ENCODE results near the gene NDUFB2. TPM values are rescaled to one million over a fixed set of nuclear protein-coding genes. Genes with fewer than 3 reads are reported as not detected.
"Not testable (repeated sequence)": the region's sequence is repeated elsewhere in the genome, so short reads cannot be mapped to it uniquely, and the experiment has no call there.

Gene NDUFB2
- total and polyA plus RNA-seq, 2 donors (not counting 1 experiment from before 2014, with no cell fraction given): 67.9 to 171 TPM

DNA sequence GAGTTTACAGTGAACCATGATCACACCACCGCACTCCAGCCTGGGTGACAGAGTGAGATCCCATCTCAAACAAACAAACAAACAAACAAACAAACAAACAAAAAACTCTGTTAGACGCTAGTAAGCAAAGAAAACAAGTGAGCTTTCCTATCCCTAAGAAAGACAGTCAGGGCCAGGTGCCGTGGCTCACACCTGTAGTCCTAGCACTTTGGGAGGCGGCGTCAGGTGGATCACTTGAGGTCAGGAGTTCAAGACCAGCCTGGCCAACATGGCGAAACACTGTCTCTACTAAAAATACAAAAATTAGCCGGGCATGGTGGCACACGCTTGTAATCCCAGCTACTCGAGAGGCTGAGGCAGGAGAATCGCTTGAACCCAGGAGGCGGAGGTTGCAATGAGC is 19.6 kb upstream of the NDUFB2 start:
- intact Hi-C loops (cut with micrococcal nuclease): loop anchor here (1.0 to 10.0 kb wide), 4 partner anchors 19 to 1332 kb away; partner anchors contain the start of genes FMC1, NDUFB2 and SLC37A3
- WGBS (ENCODE audit: insufficient coverage): 96% methylated on average over 5 of the region's 11 CpGs
- not testable (repeated sequence) for DNase-seq; H3K9me3 ChIP-seq (ENCODE audit: control extremely low read depth in 1 of 3, control insufficient read depth in 2 of 3, insufficient read depth in 1 of 3, low read length in 2 of 3); ATAC-seq (ENCODE audit: low read depth); H3K27me3 ChIP-seq (replicated peaks in 1 of 4; ENCODE audit: control extremely low read depth in 1 of 4, control insufficient read depth in 3 of 4, insufficient read depth in 4 of 4, low read length in 3 of 4); H3K4me3 ChIP-seq (ENCODE audit: control extremely low read depth in 1 of 5, extremely low read depth in 1 of 5, insufficient read depth in 1 of 5, low read depth in 2 of 5, low read length in 4 of 5); H3K27me3 Mint-ChIP-seq; H4K20me1 ChIP-seq (ENCODE audit: control insufficient read depth, insufficient read depth, low read length, poor library complexity, severe bottlenecking); H3K9ac ChIP-seq (ENCODE audit: low read length); H3K9me3 Mint-ChIP-seq (ENCODE audit: insufficient read depth)
- Histone ChIP-seq H3K36me3 (replicated peaks in 1 of 2; ENCODE audit: control extremely low read depth in 1 of 2, control insufficient read depth in 1 of 2, extremely low read depth in 1 of 2, insufficient read depth in 2 of 2, low read length in 1 of 2) (peaks cover 0 to 24% of the 10 kb centered on the region in 2 experiments), H3K79me2 (ENCODE audit: control insufficient read depth, insufficient read depth, low read length) (peaks cover 40% of the 10 kb centered on the region), H3K4me1 (ENCODE audit: control insufficient read depth in 2 of 2, insufficient read depth in 2 of 2, low read length in 2 of 2) (peaks cover 46 to 54% of the 10 kb centered on the region in 2 donors), H3K27ac (ENCODE audit: low read length in 2 of 2) (peak overlapping the region; percentile 41 to 79), H2AFZ (ENCODE audit: insufficient read depth, low read depth, low read length, poor library complexity, severe bottlenecking) (peak overlapping the region; percentile 29), H3K4me2 (replicated peaks; ENCODE audit: low read depth, low read length, poor library complexity, severe bottlenecking) (peak overlapping the region; percentile 48)
- Mint-ChIP-seq H3K27ac (peak overlapping the region; percentile 91), H3K4me1 (peaks cover 51% of the 10 kb centered on the region), H3K4me3 (peak overlapping the region; percentile 87)
- POLR2A ChIA-PET: interaction anchor here (0.5 to 1.1 kb wide), 2 partner anchors 19 to 30 kb away, joined by 4 to 9 read pairs; partner anchors contain the start of gene NDUFB2
- CTCF ChIA-PET: interaction anchor here (1.3 to 4.1 kb wide), 4 partner anchors 21 to 1109 kb away, joined by 3 to 17 read pairs (median 10); no protein-coding TSS in a partner anchor

DNA sequence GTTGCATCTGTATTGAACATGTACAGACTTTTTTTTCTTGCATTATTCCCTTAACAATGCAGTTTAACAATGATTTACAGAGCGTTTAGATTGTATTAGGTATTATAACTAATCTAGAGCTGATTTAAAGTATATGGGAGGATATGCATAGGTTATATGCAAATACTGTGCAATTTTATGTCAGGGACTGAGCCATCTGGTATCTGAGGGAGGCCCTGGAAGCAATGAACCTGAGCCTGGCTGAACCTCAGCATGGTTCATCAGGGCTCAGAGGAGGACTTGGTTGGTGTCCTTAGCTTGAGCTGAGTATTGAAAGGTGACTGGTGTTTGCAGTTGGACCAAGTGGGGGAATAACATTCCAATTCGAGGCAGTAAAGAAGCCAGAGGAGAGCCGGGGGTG is 19.0 kb upstream of the NDUFB2 start:
- ChIA-PET POLR2A (no interaction called here), CTCF (interaction anchor here (1.1 to 3.2 kb wide), 2 partner anchors 24 to 134 kb away, joined by 3 to 17 read pairs; no protein-coding TSS in a partner anchor)
- TF ChIP-seq, protein P1, sequence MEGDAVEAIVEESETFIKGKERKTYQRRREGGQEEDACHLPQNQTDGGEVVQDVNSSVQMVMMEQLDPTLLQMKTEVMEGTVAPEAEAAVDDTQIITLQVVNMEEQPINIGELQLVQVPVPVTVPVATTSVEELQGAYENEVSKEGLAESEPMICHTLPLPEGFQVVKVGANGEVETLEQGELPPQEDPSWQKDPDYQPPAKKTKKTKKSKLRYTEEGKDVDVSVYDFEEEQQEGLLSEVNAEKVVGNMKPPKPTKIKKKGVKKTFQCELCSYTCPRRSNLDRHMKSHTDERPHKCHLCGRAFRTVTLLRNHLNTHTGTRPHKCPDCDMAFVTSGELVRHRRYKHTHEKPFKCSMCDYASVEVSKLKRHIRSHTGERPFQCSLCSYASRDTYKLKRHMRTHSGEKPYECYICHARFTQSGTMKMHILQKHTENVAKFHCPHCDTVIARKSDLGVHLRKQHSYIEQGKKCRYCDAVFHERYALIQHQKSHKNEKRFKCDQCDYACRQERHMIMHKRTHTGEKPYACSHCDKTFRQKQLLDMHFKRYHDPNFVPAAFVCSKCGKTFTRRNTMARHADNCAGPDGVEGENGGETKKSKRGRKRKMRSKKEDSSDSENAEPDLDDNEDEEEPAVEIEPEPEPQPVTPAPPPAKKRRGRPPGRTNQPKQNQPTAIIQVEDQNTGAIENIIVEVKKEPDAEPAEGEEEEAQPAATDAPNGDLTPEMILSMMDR (IDR thresholded peaks at IDR 0.05): no peak
- TF ChIP-seq EZH2 (IDR thresholded peaks at IDR 0.05; ENCODE audit: borderline replicate concordance, insufficient read depth, low read depth, low read length, poor library complexity, severe bottlenecking): no peak
- 88% methylated on average over 2 of the region's 3 CpGs for WGBS (ENCODE audit: insufficient coverage)
- intact Hi-C loops (cut with micrococcal nuclease): loop anchor here (2.0 to 10.0 kb wide), 3 partner anchors 201 to 1333 kb away; partner anchors contain the start of genes FMC1 and SLC37A3
- ATAC-seq (ENCODE audit: low read depth) (no peak), DNase-seq (no peak)
- no peak overlapping the region for H2AFZ ChIP-seq (ENCODE audit: insufficient read depth, low read depth, low read length, poor library complexity, severe bottlenecking)
- no peaks in the 10 kb centered on the region for H3K27me3 ChIP-seq (replicated peaks in 1 of 4; ENCODE audit: control extremely low read depth in 1 of 4, control insufficient read depth in 3 of 4, insufficient read depth in 4 of 4, low read length in 3 of 4)
- H3K36me3 ChIP-seq (replicated peaks in 1 of 2; ENCODE audit: control extremely low read depth in 1 of 2, control insufficient read depth in 1 of 2, extremely low read depth in 1 of 2, insufficient read depth in 2 of 2, low read length in 1 of 2): peaks cover 0 to 29% of the 10 kb centered on the region in 2 experiments
- H3K4me3 ChIP-seq (ENCODE audit: control extremely low read depth in 1 of 5, extremely low read depth in 1 of 5, insufficient read depth in 1 of 5, low read depth in 2 of 5, low read length in 4 of 5): no peak overlapping the region
- peaks cover 40% of the 10 kb centered on the region for H3K79me2 ChIP-seq (ENCODE audit: control insufficient read depth, insufficient read depth, low read length)
- H3K9me3 ChIP-seq (ENCODE audit: control extremely low read depth in 1 of 3, control insufficient read depth in 2 of 3, insufficient read depth in 1 of 3, low read length in 2 of 3): peaks cover 0 to 7% (median 0%) of the 10 kb centered on the region in 3 donors
- Mint-ChIP-seq H3K9me3 (ENCODE audit: insufficient read depth) (no peaks in the 10 kb centered on the region), H3K27me3 (no peaks in the 10 kb centered on the region), H3K4me3 (no peak overlapping the region), H3K4me1 (peaks cover 46% of the 10 kb centered on the region), H3K27ac (peak overlapping the region; percentile 51)
- no peak overlapping the region for H3K9ac ChIP-seq (ENCODE audit: low read length)
- no peak overlapping the region for H3K27ac ChIP-seq (ENCODE audit: low read length in 2 of 2)
- peak overlapping the region; percentile 6 for H3K4me2 ChIP-seq (replicated peaks; ENCODE audit: low read depth, low read length, poor library complexity, severe bottlenecking)
- H3K4me1 ChIP-seq (ENCODE audit: control insufficient read depth in 2 of 2, insufficient read depth in 2 of 2, low read length in 2 of 2): peaks cover 42 to 49% of the 10 kb centered on the region in 2 donors
- H4K20me1 ChIP-seq (ENCODE audit: control insufficient read depth, insufficient read depth, low read length, poor library complexity, severe bottlenecking): no peaks in the 10 kb centered on the region
